Stimulated activated CD4-positive, alpha-beta T cell treated with anti-CD3 and anti-CD28 coated beads, Interleukin-1b, Interleukin-23, amount 100 ng/mL, for 1 hour (primary cell): ENCODE data around the gene SLC2A4RG.
"Not testable (repeated sequence)": the region's sequence is repeated elsewhere in the genome, so short reads cannot be mapped to it uniquely, and the experiment has no call there.

Source experiments
- DNase-seq, 2 donors: peaks; one replicate each; pipeline ENCODE4 v3.0.0-alpha.2; 2020; ENCODE audit warnings: low read depth in 2 of 2

SLC2A4RG gene

GRCh38 chr20:63775096-63775978 is 35.8 kb downstream of the SLC2A4RG start:
- DNase-seq, result no peak

GRCh38 chr20:63776875-63777274 is 37.3 kb downstream of the SLC2A4RG start:
- DNase-seq, result not testable (repeated sequence)

GRCh38 chr20:63777614-63778013 is 38.0 kb downstream of the SLC2A4RG start:
- no peak for DNase-seq

- DNase-seq, result no peak
Observed at GRCh38 chr20:63778034-63778752, 38.6 kb downstream of the SLC2A4RG start.

- DNase-seq, result no peak
Observed at GRCh38 chr20:63778857-63779256, 39.3 kb downstream of the SLC2A4RG start.

- no peak for DNase-seq
Observed at GRCh38 chr20:63781181-63781580, 41.6 kb downstream of the SLC2A4RG start.

- DNase-seq, result no peak
Observed at GRCh38 chr20:63782051-63782471, 42.5 kb downstream of the SLC2A4RG start.

- no peak for DNase-seq
Observed at GRCh38 chr20:63782521-63782971, 43.0 kb downstream of the SLC2A4RG start.

- no peak for DNase-seq
Observed at GRCh38 chr20:63783970-63784369, 44.4 kb downstream of the SLC2A4RG start.

- no peak for DNase-seq
Observed at GRCh38 chr20:63785691-63786131, 46.1 kb downstream of the SLC2A4RG start.

GRCh38 chr20:63787302-63787701 is 47.7 kb downstream of the SLC2A4RG start:
- DNase-seq, result no peak

GRCh38 chr20:63787749-63788148 is 48.2 kb downstream of the SLC2A4RG start:
- no peak for DNase-seq

GRCh38 chr20:63789836-63790571 is 50.4 kb downstream of the SLC2A4RG start:
- DNase-seq, result no peak

GRCh38 chr20:63790572-63791168 is 51.1 kb downstream of the SLC2A4RG start:
- DNase-seq, result no peak

- no peak for DNase-seq
Observed at GRCh38 chr20:63791497-63792156, 52.1 kb downstream of the SLC2A4RG start.

- DNase-seq, result no peak
Observed at GRCh38 chr20:63792866-63793265, 53.3 kb downstream of the SLC2A4RG start.
